Measurements from ENCODE around the gene DDX23.

The DDX23 gene

DNA sequence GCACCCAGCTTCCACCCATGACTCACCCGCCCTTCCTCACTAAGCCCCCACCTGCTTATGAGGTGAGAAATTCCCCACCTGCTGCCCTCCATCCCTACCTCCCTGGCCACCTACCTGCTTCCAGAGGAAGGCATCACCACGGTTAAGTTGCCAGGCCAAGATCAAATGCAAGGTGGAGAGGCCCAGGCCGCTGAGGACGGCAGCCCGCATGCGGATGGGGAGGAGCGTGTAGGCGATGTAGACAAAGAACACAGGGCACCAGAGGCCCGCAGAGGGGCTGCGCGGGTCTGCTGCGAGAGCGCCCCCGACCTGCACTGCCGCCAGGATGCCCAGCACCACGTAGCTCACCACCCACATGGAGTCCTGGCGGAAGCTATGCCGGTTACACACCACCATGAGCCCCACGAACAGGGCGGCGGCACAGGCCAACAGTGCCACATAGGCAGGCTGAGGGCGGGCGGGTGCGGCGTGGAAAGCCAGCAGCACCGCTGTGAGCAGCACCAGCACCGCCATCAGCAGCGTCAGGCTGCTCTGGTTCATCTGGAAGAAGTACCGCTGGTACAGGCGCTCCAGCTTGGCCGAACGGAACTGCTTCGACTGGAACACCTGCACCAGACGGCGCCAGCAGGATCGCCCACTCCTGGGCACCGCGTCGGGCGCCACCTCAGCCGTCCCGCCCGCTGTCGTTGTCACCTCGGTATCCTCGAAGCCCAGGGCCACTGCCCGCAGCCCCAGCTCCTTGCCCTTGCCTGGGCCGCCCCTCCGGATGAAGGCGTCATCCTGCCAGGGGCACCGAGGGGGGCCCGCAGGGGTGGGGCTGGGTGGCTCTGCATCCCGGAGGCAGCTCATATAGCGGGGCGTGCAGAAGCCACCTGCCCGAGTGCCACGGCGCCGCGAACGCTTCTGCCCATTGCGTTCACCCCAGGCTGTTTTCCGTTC, 69.2 kb downstream of the DDX23 start:
- DNase-seq (ENCODE audit: extremely low read depth, low read depth): no peak
- TF ChIP-seq, protein P1, sequence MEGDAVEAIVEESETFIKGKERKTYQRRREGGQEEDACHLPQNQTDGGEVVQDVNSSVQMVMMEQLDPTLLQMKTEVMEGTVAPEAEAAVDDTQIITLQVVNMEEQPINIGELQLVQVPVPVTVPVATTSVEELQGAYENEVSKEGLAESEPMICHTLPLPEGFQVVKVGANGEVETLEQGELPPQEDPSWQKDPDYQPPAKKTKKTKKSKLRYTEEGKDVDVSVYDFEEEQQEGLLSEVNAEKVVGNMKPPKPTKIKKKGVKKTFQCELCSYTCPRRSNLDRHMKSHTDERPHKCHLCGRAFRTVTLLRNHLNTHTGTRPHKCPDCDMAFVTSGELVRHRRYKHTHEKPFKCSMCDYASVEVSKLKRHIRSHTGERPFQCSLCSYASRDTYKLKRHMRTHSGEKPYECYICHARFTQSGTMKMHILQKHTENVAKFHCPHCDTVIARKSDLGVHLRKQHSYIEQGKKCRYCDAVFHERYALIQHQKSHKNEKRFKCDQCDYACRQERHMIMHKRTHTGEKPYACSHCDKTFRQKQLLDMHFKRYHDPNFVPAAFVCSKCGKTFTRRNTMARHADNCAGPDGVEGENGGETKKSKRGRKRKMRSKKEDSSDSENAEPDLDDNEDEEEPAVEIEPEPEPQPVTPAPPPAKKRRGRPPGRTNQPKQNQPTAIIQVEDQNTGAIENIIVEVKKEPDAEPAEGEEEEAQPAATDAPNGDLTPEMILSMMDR (IDR thresholded peaks at IDR 0.05; ENCODE audit: low read depth, low read length): no peak

DNA sequence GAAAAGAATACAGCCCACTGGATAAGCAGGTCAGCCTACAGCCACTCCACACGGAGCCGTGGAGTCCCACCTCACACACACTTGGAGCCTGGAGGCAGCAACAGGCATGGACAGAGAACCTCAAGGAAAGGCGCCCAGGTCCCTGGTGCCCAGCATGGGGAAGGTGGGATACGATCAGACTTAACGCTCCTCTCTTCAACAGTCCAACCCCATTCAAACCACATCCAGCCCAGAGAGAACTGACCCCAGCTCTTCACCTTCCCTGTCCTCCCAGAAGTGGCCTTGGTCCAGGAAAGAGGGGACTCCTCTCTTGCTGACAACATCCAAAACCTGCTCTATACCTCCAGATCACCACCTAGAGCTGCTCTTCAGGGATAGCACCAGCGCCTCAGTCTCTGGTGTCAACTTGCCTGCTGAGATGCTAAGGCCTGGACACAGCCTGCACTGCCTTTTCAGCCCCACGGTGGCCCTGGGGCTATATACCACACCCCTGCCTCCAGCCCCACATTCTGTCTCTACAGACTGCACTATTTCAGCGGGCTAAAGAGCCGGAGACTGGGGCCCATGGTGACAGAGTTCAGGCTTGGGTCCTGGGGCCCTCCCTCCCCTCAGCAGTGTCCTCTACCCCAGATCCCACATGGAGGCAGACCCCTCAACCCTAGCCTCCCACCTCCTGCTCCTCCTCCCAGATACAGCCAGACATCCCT, 70.1 kb downstream of the DDX23 start:
- TF ChIP-seq, protein P1 (IDR thresholded peaks at IDR 0.05; ENCODE audit: low read depth, low read length): no peak
- no peak for DNase-seq (ENCODE audit: extremely low read depth, low read depth)

DNA sequence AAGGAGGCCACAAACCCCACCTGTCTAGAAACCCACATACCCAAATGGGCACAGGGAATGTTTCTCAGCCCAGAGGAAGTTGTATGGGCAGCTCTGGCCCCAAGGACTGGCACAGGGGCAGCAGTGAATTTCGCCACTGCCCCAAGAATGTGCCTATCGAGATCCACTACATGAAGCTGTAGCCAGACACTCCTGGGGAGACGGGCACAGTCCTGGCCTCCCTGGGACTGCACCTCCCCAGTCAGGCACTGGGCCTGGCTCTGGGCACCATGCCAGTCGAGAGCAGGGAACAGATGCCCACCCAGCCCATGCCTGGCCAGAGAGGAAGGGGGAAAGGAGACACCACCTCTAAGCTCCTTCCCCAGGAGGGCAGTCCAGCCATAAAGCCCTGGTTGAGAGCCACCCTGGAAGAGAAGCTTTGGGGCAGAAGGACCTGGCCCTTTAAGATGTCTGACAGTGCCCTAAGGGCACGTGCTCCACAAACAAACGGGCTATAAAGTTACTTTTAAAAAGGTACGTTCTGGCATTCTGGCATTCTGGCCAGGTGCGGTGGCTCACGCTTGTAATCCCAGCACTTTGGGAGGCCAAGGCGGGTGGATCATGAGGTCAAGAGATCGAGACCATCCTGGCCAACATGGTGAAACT, 71.5 kb downstream of the DDX23 start:
- no peak for DNase-seq (ENCODE audit: extremely low read depth, low read depth)
- TF ChIP-seq, protein P1 (IDR thresholded peaks at IDR 0.05; ENCODE audit: low read depth, low read length): no peak

DNA sequence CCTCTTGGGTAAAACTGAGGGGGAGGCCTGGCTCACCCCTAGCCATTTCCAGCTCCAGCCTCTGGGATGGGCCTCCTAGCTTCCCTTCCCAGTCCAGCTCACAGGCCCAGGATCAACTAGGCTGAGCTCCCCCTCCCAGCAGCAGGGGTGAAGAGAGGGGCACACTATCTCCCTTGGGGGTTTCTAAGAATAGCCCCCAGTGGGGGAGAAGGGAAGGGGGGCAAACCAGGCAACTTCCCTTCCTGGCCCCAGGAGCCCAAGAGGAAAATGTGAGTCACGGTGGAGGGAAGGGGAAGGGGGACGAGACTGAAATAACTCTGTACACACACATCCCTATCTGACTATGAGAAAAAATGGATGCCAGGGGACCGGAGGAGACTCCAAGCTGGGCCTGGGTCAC, 72.1 kb downstream of the DDX23 start:
- no peak for DNase-seq (ENCODE audit: extremely low read depth, low read depth)
- TF ChIP-seq, protein P1 (IDR thresholded peaks at IDR 0.05; ENCODE audit: low read depth, low read length): no peak

Measured in AG09319 (cell line).